Lower lobe of right lung (tissue), 2 donors: ENCODE data around the gene NRCAM. TPM values are rescaled to one million over a fixed set of nuclear protein-coding genes. Genes with fewer than 3 reads are reported as not detected.

Experiments used
- ATAC-seq, 2 donors: fragments of 200-7000 bp; cut with Tn5 transposase; one replicate each; pipeline ENCODE4 v1.9.1; 2020 to 2022; ENCODE audit warnings: mild to moderate bottlenecking in 2 of 2, moderate library complexity in 2 of 2
- DNase-seq: peaks from one replicate; pipeline ENCODE4 v3.0.0-alpha.2; 2020
- H3K27ac ChIP-seq: fragments of 200-600 bp; one replicate; pipeline ENCODE4 v1.8.0; 2022
- H3K27me3 ChIP-seq: fragments of 200-600 bp; one replicate; pipeline ENCODE4 v1.8.0; 2022; ENCODE audit warnings: low read depth
- H3K36me3 ChIP-seq: fragments of 200-600 bp; one replicate; pipeline ENCODE4 v1.8.0; 2022; ENCODE audit warnings: mild to moderate bottlenecking
- H3K4me1 ChIP-seq: fragments of 200-600 bp; one replicate; pipeline ENCODE4 v1.8.0; 2022
- H3K4me3 ChIP-seq: fragments of 200-600 bp; one replicate; pipeline ENCODE4 v1.8.0; 2022; ENCODE audit warnings: mild to moderate bottlenecking
- H3K9me3 ChIP-seq: fragments of 200-600 bp; one replicate; pipeline ENCODE4 v1.8.0; 2022
- CTCF ChIP-seq: fragments of 200-600 bp; IDR thresholded peaks from one replicate; pipeline ENCODE4 v1.8.0; 2022; ENCODE audit warnings: antibody characterized with exemption, mild to moderate bottlenecking
- intact Hi-C: fragments of 100-400 bp; cut with DNase I; formaldehyde crosslinking; loops from one replicate; pipeline ENCODE4 v1.11.0; 2022
- total RNA-seq: library from RNA; stranded (reverse); fragmentation: NEBNext Ultra II Directional; extraction: Animal tissue kit (Norgen Biotek cat#: 25700); gene quantifications from one replicate; pipeline ENCODE4 v1.2.1, GENCODE V29; 2021
- donor health status: DM: no; HTN: yes; CAD: no; lungs with severe emphysema.

The NRCAM gene
- total RNA-seq, 1 donor from 2014 or later: 2.6 TPM

GRCh38 chr7:108301387-108301786 is 154.8 kb downstream of the NRCAM start:
- no peak for TF ChIP-seq CTCF

GRCh38 chr7:108299251-108299973 is 156.8 kb downstream of the NRCAM start:
- Histone ChIP-seq H3K27me3 (no peaks in the 10 kb centered on the region), H3K36me3 (no peaks in the 10 kb centered on the region), H3K9me3 (no peaks in the 10 kb centered on the region), H3K4me3 (no peak overlapping the region), H3K27ac (no peak overlapping the region), H3K4me1 (no peaks in the 10 kb centered on the region)
- TF ChIP-seq CTCF: no peak
- intact Hi-C loops: no loop called here
- ATAC-seq (no peak), DNase-seq (no peak)

More at GRCh38 chr7:108301387-108301786, 154.8 kb downstream of the NRCAM start:
- DNase-seq (no peak), ATAC-seq (no peak)
- Histone ChIP-seq H3K27ac (no peak overlapping the region), H3K9me3 (no peaks in the 10 kb centered on the region), H3K4me1 (no peaks in the 10 kb centered on the region), H3K36me3 (no peaks in the 10 kb centered on the region), H3K4me3 (no peak overlapping the region), H3K27me3 (no peaks in the 10 kb centered on the region)
- intact Hi-C loops: no loop called here

- no peak for TF ChIP-seq CTCF
- intact Hi-C loops: no loop called here
- Histone ChIP-seq H3K4me3 (no peak overlapping the region), H3K4me1 (no peaks in the 10 kb centered on the region), H3K9me3 (no peaks in the 10 kb centered on the region), H3K36me3 (no peaks in the 10 kb centered on the region), H3K27ac (no peak overlapping the region), H3K27me3 (no peaks in the 10 kb centered on the region)
- no peak for ATAC-seq
- DNase-seq: no peak
Measured at GRCh38 chr7:108296911-108297310, 159.3 kb downstream of the NRCAM start.

GRCh38 chr7:108294595-108294994 is 161.6 kb downstream of the NRCAM start:
- no peak for ATAC-seq
- DNase-seq: no peak
- Histone ChIP-seq H3K27me3 (no peaks in the 10 kb centered on the region), H3K4me3 (no peak overlapping the region), H3K27ac (no peak overlapping the region), H3K4me1 (no peaks in the 10 kb centered on the region), H3K36me3 (no peaks in the 10 kb centered on the region), H3K9me3 (no peaks in the 10 kb centered on the region)
- no peak for TF ChIP-seq CTCF
- intact Hi-C loops: no loop called here

- Histone ChIP-seq H3K4me1 (no peaks in the 10 kb centered on the region), H3K36me3 (no peaks in the 10 kb centered on the region), H3K27ac (no peak overlapping the region), H3K9me3 (no peaks in the 10 kb centered on the region), H3K4me3 (no peak overlapping the region), H3K27me3 (no peaks in the 10 kb centered on the region)
- DNase-seq: no peak
- intact Hi-C loops: no loop called here
- no peak for TF ChIP-seq CTCF
- ATAC-seq: no peak
Measured at GRCh38 chr7:108293149-108293612, 163.1 kb downstream of the NRCAM start.
